GM10248 (cell line): ENCODE results near the gene PTPN4.

Source experiments
- CTCF ChIA-PET: fragments of 300-600 bp; sonication (Branson Sonifier 250); formaldehyde crosslinking; extraction: SDS; loops from one replicate; lab custom pipeline; 2021; ENCODE audit warnings: antibody characterized with exemption; lab: Yijun Ruan, JAX
- POLR2A ChIA-PET: fragments of 350-650 bp; sonication (Branson Sonifier 250); formaldehyde crosslinking; extraction: SDS; loops from one replicate; lab custom pipeline; 2020; ENCODE audit warnings: antibody characterized with exemption; lab: Yijun Ruan, JAX
- DNase-seq: peaks from one replicate; pipeline ENCODE4 v3.0.0; 2012; ENCODE audit errors: extremely low spot score
- CTCF ChIP-seq: IDR thresholded peaks from 2 replicates; pipeline ENCODE4 v1.5.1; 2012; ENCODE audit warnings: mild to moderate bottlenecking, low read depth; ENCODE audit errors: extremely low read depth, missing control alignments, control extremely low read depth

PTPN4 gene

DNA sequence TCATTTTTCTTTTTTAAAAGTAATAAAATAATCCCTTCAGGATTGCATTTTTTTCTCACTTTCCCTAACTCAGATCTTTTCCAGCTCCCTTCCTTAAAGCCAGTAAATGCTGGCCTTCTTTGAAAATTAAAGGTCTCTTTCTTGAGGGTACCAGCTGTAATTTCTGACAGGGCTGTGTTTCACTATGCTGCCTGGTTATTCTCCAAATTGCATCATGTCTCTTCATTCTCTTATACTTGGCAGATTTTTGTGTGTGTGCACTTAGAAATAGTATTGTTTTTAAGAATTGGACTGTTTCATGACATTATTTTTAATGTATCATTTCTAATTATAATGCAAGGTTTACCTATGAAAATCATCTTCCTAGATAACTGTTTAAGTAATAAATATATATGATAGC is 181.1 kb downstream of the PTPN4 start:
- CTCF ChIA-PET = interaction anchor here (0.9 kb wide), 1 partner anchor 9 kb away, joined by 3 read pairs; no protein-coding TSS in a partner anchor
- no peak for TF ChIP-seq CTCF
- POLR2A ChIA-PET = no interaction called here
- DNase-seq = no peak

GRCh38 chr2:119941388-119941787 is 181.7 kb downstream of the PTPN4 start:
- POLR2A ChIA-PET = no interaction called here

DNA sequence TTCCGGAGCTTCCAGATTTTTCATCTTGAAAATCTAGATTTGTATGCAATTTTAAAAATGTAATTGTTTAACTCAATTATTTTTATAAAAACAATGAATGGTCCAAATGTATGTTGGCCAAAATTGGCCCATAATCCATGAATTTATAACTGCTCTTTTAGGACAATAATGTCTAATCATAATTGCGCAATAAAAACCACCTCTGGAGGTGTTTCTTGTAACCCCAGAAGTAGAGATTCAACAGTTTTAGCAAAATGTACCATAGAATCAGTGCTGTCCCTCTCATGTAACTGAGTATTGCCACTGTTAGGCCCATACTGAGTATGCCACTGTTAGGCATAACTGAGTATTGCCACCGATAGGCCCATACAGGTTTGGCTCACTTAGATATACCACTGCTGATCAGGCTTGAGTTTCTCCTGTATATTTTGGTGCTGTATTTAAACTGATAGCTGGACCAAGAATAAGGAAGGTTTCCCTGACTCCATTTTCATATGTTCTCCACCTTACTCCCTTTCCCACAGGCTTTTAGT is 182.3 kb downstream of the PTPN4 start:
- POLR2A ChIA-PET = no interaction called here
- CTCF ChIA-PET = interaction anchor here (0.8 to 1.8 kb wide), 3 partner anchors 8 to 17 kb away, joined by 3 to 6 read pairs (median 3); no protein-coding TSS in a partner anchor
- DNase-seq = no peak
- no peak for TF ChIP-seq CTCF

More at GRCh38 chr2:119941388-119941787, 181.7 kb downstream of the PTPN4 start:
- no peak for TF ChIP-seq CTCF
- CTCF ChIA-PET = interaction anchor here (0.8 to 1.8 kb wide), 3 partner anchors 9 to 17 kb away, joined by 3 to 6 read pairs (median 3); no protein-coding TSS in a partner anchor
- DNase-seq = no peak

DNA sequence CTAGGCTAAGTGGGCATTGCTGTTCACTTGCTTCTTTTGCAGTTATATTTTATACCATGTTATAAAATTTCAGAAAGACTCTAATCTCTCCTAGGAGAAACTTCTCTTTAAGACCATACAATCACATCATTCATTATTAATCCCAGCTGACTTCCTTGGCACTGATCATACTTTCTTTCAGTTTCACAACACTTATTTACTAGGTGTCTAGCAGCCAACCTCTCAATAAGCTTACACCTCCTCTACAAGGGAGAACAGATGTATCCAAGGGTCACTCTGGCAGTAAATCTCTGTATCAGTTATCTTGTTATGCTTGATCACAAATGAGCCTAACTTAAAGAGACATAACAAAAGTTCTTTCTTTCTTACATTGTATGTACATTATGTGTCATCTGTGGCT is 183.3 kb downstream of the PTPN4 start:
- CTCF ChIA-PET = interaction anchor here (1.3 to 2.2 kb wide), 4 partner anchors 10 to 20 kb away, joined by 3 to 11 read pairs (median 6); no protein-coding TSS in a partner anchor
- POLR2A ChIA-PET = interaction anchor here (0.6 kb wide), 1 partner anchor 347 kb away, joined by 5 read pairs; no protein-coding TSS in a partner anchor
- no peak for TF ChIP-seq CTCF
- DNase-seq = no peak

- CTCF ChIA-PET = no interaction called here
- no peak for DNase-seq
- no peak for TF ChIP-seq CTCF
- POLR2A ChIA-PET = no interaction called here
Measured at GRCh38 chr2:119947535-119947934, 187.8 kb downstream of the PTPN4 start.

- DNase-seq = no peak
- CTCF ChIA-PET = interaction anchor here (1.5 kb wide), 1 partner anchor 14 kb away, joined by 4 read pairs; no protein-coding TSS in a partner anchor
- TF ChIP-seq CTCF = no peak
- POLR2A ChIA-PET = no interaction called here
Measured at GRCh38 chr2:119950966-119951365, 191.2 kb downstream of the PTPN4 start.
